Measurements from ENCODE around the gene HM13. TPM values are rescaled to one million over a fixed set of nuclear protein-coding genes. Genes with fewer than 3 reads are reported as not detected.
A peak's percentile ranks its signal among the peaks of the same experiment; 100 is the strongest.
"Not testable (repeated sequence)": the region's sequence is repeated elsewhere in the genome, so short reads cannot be mapped to it uniquely, and the experiment has no call there.

The HM13 gene
- total RNA-seq, 1 experiment from 2014 or later, result 103 TPM

DNA sequence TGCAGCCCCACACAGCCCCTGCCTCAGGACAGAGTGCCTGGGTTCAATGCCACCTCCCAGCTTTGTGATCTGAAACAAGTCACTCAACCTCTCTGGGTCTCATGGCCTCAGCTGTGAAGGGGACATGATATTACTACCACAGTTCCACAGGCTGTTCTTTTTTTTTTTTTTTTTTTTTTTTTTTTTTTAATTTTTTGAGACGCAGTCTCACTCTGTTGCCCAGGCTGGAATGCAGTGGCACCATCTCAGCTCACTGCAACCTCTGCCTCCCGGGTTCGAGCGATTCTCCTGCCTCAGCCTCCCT is 82.1 kb downstream of the HM13 start:
- CTCF ChIA-PET, result interaction anchor here (0.9 to 5.7 kb wide), 16 partner anchors 9 to 421 kb away, joined by 3 to 62 read pairs (median 6); partner anchors contain the start of gene ID1
- not testable (repeated sequence) for DNase-seq (ENCODE audit: low spot score); H3K4me3 Mint-ChIP-seq; H3K36me3 Mint-ChIP-seq; H3K27me3 Mint-ChIP-seq (ENCODE audit: low read depth); H3K9me3 Mint-ChIP-seq; ATAC-seq
- POLR2A ChIA-PET, result interaction anchor here (1.3 to 2.9 kb wide), 4 partner anchors 8 to 23 kb away, joined by 7 to 20 read pairs (median 16); partner anchors contain the start of gene ID1
- Mint-ChIP-seq H3K27ac (peak overlapping the region; percentile 88), H3K4me1 (peaks cover 41% of the 10 kb centered on the region)
- TF ChIP-seq FOXK1 (CRISPR knock-in tag; IDR thresholded peaks at IDR 0.05), result 0 out of 2 replicates have a peak, but pooled peaks have one; percentile 7

DNA sequence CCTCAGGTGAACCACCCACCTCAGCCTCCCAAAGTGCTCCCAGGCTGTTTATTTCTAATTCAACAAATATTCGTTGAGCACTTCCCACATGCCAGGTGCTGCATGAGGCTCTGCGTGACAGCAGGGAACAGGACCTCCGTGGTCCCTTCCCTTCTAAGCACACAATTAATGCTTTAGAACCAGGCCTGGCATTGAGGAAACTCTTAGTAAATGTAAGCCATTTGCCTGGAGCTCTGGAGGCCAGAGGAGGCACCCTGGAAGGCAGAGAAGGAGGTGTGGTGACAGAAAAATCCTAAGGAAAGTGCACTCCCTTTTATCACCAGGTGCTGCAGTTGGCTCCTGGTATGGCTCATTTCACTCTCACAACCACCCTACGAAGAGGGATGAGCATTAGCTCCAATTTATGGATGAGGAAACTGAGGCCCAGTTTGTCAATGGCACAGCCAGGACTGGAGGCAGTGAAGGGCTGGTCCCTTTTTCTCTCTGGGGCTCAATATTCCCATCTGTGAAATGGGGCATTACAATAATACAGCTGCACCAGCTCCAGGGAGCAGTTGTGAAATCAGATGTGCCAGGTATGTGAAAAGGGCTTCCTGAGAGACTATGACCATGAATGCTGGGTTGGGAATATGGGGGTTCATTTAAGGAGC is 82.7 kb downstream of the HM13 start:
- H3K4me3 Mint-ChIP-seq, result no peak overlapping the region
- no peaks in the 10 kb centered on the region for H3K27me3 Mint-ChIP-seq (ENCODE audit: low read depth)
- no peak for TF ChIP-seq FOXK1 (CRISPR knock-in tag; IDR thresholded peaks at IDR 0.05)
- 0 out of 2 replicates have a peak, but pooled peaks have one; percentile 75 for TF ChIP-seq GTF2I (CRISPR knock-in tag; conservative IDR thresholded peaks at IDR 0.05)
- H3K9me3 Mint-ChIP-seq, result no peaks in the 10 kb centered on the region
- CTCF ChIA-PET, result interaction anchor here (0.9 to 5.7 kb wide), 14 partner anchors 8 to 421 kb away, joined by 3 to 62 read pairs (median 5); partner anchors contain the start of gene ID1
- H3K27ac Mint-ChIP-seq, result peak overlapping the region; percentile 60
- ATAC-seq (no peak), DNase-seq (ENCODE audit: low spot score) (no peak)
- POLR2A ChIA-PET, result interaction anchor here (2.0 to 2.9 kb wide), 2 partner anchors 12 to 24 kb away, joined by 12 to 19 read pairs; no protein-coding TSS in a partner anchor
- peaks cover 38% of the 10 kb centered on the region for H3K4me1 Mint-ChIP-seq
- H3K36me3 Mint-ChIP-seq, result no peaks in the 10 kb centered on the region

- ChIA-PET CTCF (interaction anchor here (1.0 to 5.7 kb wide), 11 partner anchors 8 to 126 kb away, joined by 3 to 62 read pairs (median 6); partner anchors contain the start of gene ID1), POLR2A (interaction anchor here (2.0 kb wide), 1 partner anchor 11 kb away, joined by 19 read pairs; no protein-coding TSS in a partner anchor)
- Mint-ChIP-seq H3K27me3 (ENCODE audit: low read depth) (no peaks in the 10 kb centered on the region), H3K27ac (no peak overlapping the region), H3K9me3 (no peaks in the 10 kb centered on the region), H3K4me3 (no peak overlapping the region), H3K4me1 (peaks cover 40% of the 10 kb centered on the region), H3K36me3 (no peaks in the 10 kb centered on the region)
- TF ChIP-seq, protein P1, sequence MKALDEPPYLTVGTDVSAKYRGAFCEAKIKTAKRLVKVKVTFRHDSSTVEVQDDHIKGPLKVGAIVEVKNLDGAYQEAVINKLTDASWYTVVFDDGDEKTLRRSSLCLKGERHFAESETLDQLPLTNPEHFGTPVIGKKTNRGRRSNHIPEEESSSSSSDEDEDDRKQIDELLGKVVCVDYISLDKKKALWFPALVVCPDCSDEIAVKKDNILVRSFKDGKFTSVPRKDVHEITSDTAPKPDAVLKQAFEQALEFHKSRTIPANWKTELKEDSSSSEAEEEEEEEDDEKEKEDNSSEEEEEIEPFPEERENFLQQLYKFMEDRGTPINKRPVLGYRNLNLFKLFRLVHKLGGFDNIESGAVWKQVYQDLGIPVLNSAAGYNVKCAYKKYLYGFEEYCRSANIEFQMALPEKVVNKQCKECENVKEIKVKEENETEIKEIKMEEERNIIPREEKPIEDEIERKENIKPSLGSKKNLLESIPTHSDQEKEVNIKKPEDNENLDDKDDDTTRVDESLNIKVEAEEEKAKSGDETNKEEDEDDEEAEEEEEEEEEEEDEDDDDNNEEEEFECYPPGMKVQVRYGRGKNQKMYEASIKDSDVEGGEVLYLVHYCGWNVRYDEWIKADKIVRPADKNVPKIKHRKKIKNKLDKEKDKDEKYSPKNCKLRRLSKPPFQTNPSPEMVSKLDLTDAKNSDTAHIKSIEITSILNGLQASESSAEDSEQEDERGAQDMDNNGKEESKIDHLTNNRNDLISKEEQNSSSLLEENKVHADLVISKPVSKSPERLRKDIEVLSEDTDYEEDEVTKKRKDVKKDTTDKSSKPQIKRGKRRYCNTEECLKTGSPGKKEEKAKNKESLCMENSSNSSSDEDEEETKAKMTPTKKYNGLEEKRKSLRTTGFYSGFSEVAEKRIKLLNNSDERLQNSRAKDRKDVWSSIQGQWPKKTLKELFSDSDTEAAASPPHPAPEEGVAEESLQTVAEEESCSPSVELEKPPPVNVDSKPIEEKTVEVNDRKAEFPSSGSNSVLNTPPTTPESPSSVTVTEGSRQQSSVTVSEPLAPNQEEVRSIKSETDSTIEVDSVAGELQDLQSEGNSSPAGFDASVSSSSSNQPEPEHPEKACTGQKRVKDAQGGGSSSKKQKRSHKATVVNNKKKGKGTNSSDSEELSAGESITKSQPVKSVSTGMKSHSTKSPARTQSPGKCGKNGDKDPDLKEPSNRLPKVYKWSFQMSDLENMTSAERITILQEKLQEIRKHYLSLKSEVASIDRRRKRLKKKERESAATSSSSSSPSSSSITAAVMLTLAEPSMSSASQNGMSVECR (CRISPR knock-in tag; IDR thresholded peaks at IDR 0.05; ENCODE audit: borderline replicate concordance), result no peak
- TF ChIP-seq, protein P2, sequence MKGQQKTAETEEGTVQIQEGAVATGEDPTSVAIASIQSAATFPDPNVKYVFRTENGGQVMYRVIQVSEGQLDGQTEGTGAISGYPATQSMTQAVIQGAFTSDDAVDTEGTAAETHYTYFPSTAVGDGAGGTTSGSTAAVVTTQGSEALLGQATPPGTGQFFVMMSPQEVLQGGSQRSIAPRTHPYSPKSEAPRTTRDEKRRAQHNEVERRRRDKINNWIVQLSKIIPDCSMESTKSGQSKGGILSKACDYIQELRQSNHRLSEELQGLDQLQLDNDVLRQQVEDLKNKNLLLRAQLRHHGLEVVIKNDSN (CRISPR knock-in tag; IDR thresholded peaks at IDR 0.05), result no peak
- TF ChIP-seq CREM (CRISPR knock-in tag; IDR thresholded peaks at IDR 0.05), result no peak
- TF ChIP-seq ZNF121 (CRISPR knock-in tag; IDR thresholded peaks at IDR 0.05), result peak; percentile 84; the same call in 1 of the 2 replicates
- no peak for TF ChIP-seq RORB (CRISPR knock-in tag; IDR thresholded peaks at IDR 0.05)
- TF ChIP-seq KAT7 (CRISPR knock-in tag; IDR thresholded peaks at IDR 0.05; ENCODE audit: borderline replicate concordance), result no peak
- TF ChIP-seq JUN (CRISPR knock-in tag; IDR thresholded peaks at IDR 0.05), result no peak
- no peak for TF ChIP-seq ATF3 (CRISPR knock-in tag; conservative IDR thresholded peaks at IDR 0.05)
- DNase-seq (ENCODE audit: low spot score) (no peak), ATAC-seq (no peak)
Measured at GRCh38 chr20:31597481-31597855, 83.2 kb downstream of the HM13 start.

DNA sequence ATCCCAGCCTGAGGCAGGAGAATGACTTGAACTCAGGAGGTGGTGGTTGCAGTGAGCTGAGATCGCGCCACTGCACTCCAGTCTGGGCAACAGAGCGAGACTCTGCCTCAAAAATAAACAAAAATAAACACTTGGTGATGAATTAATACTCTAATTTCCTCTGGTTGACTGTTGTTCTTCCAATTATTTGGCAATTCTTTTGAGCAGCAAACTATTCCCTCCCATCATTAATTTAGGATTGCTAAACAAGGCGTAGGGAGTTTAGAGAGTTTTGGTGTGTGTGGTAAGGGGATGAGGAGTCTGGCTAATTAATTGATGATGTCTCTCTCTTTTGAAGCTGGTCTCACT is 88.2 kb downstream of the HM13 start:
- no peak for ATAC-seq
- Mint-ChIP-seq H3K9me3 (no peaks in the 10 kb centered on the region), H3K4me1 (peaks cover 28% of the 10 kb centered on the region), H3K4me3 (no peak overlapping the region), H3K27ac (peak overlapping the region; percentile 96), H3K27me3 (ENCODE audit: low read depth) (peaks cover 2% of the 10 kb centered on the region; the same call in 1 of the 2 replicates), H3K36me3 (peaks cover 8% of the 10 kb centered on the region)
- POLR2A ChIA-PET, result interaction anchor here (3.0 kb wide), 1 partner anchor 10 kb away, joined by 9 read pairs; no protein-coding TSS in a partner anchor
- CTCF ChIA-PET, result interaction anchor here (0.8 to 17.0 kb wide), 4 partner anchors 10 to 42 kb away, joined by 3 to 927 read pairs (median 25); no protein-coding TSS in a partner anchor
- TF ChIP-seq ZBTB21 (CRISPR knock-in tag; IDR thresholded peaks at IDR 0.05; ENCODE audit: borderline replicate concordance) (no peak), ELF4 (CRISPR knock-in tag; IDR thresholded peaks at IDR 0.05; ENCODE audit: low read depth) (no peak), RORB (CRISPR knock-in tag; IDR thresholded peaks at IDR 0.05) (no peak), TEAD1 (CRISPR knock-in tag; IDR thresholded peaks at IDR 0.05) (no peak), CBFB (CRISPR knock-in tag; IDR thresholded peaks at IDR 0.05; ENCODE audit: low read depth) (no peak)
- no peak for DNase-seq (ENCODE audit: low spot score)

Measured in WTC11 (cell line).